HepG2 (cell line): ENCODE results near the gene TEAD1. TPM values are rescaled to one million over a fixed set of nuclear protein-coding genes. Genes with fewer than 3 reads are reported as not detected.

Experiments
- FOSL2 ChIP-seq: sonication (generic); formaldehyde crosslinking; IDR thresholded peaks from 2 replicates; pipeline ENCODE4 v1.4.0; 2020; ENCODE audit warnings: missing genetic modification reagents
- FOXK1 ChIP-seq: sonication (generic); formaldehyde crosslinking; IDR thresholded peaks from 2 replicates; pipeline ENCODE4 v1.4.0; 2020; ENCODE audit warnings: low read depth, missing genetic modification reagents, borderline replicate concordance
- HNF4A ChIP-seq: sonication (generic); formaldehyde crosslinking; IDR thresholded peaks from 2 replicates; pipeline ENCODE4 v1.4.0; 2020; ENCODE audit warnings: missing genetic modification reagents
- LCORL ChIP-seq, 2 experiments: fragments of 450-650 bp in 1 of 2; sonication (generic) in 1 of 2; formaldehyde crosslinking in 1 of 2; IDR thresholded peaks; 2 replicates each; pipeline versions ENCODE4 v1.5.0 to v1.6.1; 2017 to 2020; ENCODE audit warnings: antibody characterized with exemption in 1 of 2, missing genetic modification reagents in 1 of 2
- MTA3 ChIP-seq: sonication (generic); formaldehyde crosslinking; IDR thresholded peaks from 2 replicates; pipeline ENCODE4 v1.4.0; 2020; ENCODE audit warnings: missing genetic modification reagents
- PPARG ChIP-seq: conservative IDR thresholded peaks from 2 replicates; pipeline ENCODE4 v1.6.1; 2016; ENCODE audit warnings: missing biosample characterization, missing genetic modification reagents
- RAD21 ChIP-seq: fragments of 450-650 bp; formaldehyde crosslinking; IDR thresholded peaks from 2 replicates; pipeline ENCODE4 v1.5.0; 2020; ENCODE audit warnings: mild to moderate bottlenecking
- RCOR2 ChIP-seq: IDR thresholded peaks from 2 replicates; pipeline ENCODE4 v1.6.1; 2016; ENCODE audit warnings: missing biosample characterization, missing genetic modification reagents
- SAP130 ChIP-seq: IDR thresholded peaks from 2 replicates; pipeline ENCODE4 v1.6.1; 2016; ENCODE audit warnings: low read depth
- TAF15 ChIP-seq: fragments of 200-400 bp; formaldehyde crosslinking; IDR thresholded peaks from one replicate; pipeline ENCODE4 v1.6.1; 2018; ENCODE audit warnings: mild to moderate bottlenecking, low read depth, low read length; ENCODE audit not compliant: poor library complexity, severe bottlenecking
- THAP11 ChIP-seq: IDR thresholded peaks from 2 replicates; pipeline ENCODE4 v1.6.1; 2016; ENCODE audit warnings: missing biosample characterization, missing genetic modification reagents
- THRA ChIP-seq: sonication (generic); formaldehyde crosslinking; IDR thresholded peaks from 2 replicates; pipeline ENCODE4 v1.4.0; 2020; ENCODE audit warnings: missing genetic modification reagents, borderline replicate concordance
- ZC3H13 ChIP-seq: sonication (generic); formaldehyde crosslinking; IDR thresholded peaks from 2 replicates; pipeline ENCODE4 v1.8.1; 2023; ENCODE audit warnings: mild to moderate bottlenecking, missing genetic modification reagents, moderate library complexity
- ZMYM3 ChIP-seq: sonication (generic); formaldehyde crosslinking; IDR thresholded peaks from 2 replicates; pipeline ENCODE4 v1.5.1; 2020; ENCODE audit warnings: mild to moderate bottlenecking, missing genetic modification reagents
- ZNF569 ChIP-seq: sonication (generic); formaldehyde crosslinking; IDR thresholded peaks from 2 replicates; pipeline ENCODE4 v1.5.0; 2020; ENCODE audit warnings: mild to moderate bottlenecking, missing genetic modification reagents, moderate library complexity, borderline replicate concordance
- ZNF761 ChIP-seq: sonication (generic); formaldehyde crosslinking; conservative IDR thresholded peaks from 2 replicates; pipeline ENCODE4 v1.4.0; 2020; ENCODE audit warnings: mild to moderate bottlenecking, missing genetic modification reagents
- polyA plus RNA-seq, 8 experiments: library from polyadenylated mRNA; depleted of rRNA in 3 of 8; stranded (reverse) in 7 of 8; unstranded in 1 of 8; fragments of >200 nt; fragmentation: Illumina TruSeq in 4 of 8; extraction: Trizol in 4 of 8; gene quantifications; 2 replicates each; pipeline versions ENCODE4 v1.2.1 to v1.2.3, GENCODE V29; 2011 to 2016; ENCODE audit warnings: low read depth in 4 of 8, missing spikeins in 1 of 8, mixed read lengths in 1 of 8; ENCODE audit not compliant: insufficient read depth in 1 of 8
- total RNA-seq, 5 experiments: library from RNA; depleted of rRNA; stranded (reverse); fragments of >200 nt; fragmentation: Illumina TruSeq; extraction: Trizol; gene quantifications; 2 replicates each; pipeline ENCODE4 v1.2.3, GENCODE V29; 2016; ENCODE audit warnings: low read depth in 1 of 5
- TF ChIP-seq, protein P1 (sequence below): IDR thresholded peaks from 2 replicates; pipeline ENCODE4 v1.4.0; 2020; ENCODE audit warnings: mild to moderate bottlenecking, missing genetic modification reagents
- TF ChIP-seq, protein P2 (sequence below): IDR thresholded peaks from 2 replicates; pipeline ENCODE4 v1.6.1; 2016; ENCODE audit warnings: low read depth
- TF ChIP-seq, protein P3 (sequence below): sonication (generic); formaldehyde crosslinking; IDR thresholded peaks from 2 replicates; pipeline ENCODE4 v1.4.0; 2020; ENCODE audit warnings: missing genetic modification reagents
- TF ChIP-seq, protein P4 (sequence below): sonication (generic); formaldehyde crosslinking; IDR thresholded peaks from 2 replicates; pipeline ENCODE4 v1.5.1; 2020; ENCODE audit warnings: missing genetic modification reagents, mild to moderate bottlenecking, borderline replicate concordance

Gene TEAD1
- total and polyA plus RNA-seq, 2 of the 13 experiments (the other 11 are each of a cell fraction or from before 2014, with no cell fraction given) = 20.1 to 30.5 TPM

DNA sequence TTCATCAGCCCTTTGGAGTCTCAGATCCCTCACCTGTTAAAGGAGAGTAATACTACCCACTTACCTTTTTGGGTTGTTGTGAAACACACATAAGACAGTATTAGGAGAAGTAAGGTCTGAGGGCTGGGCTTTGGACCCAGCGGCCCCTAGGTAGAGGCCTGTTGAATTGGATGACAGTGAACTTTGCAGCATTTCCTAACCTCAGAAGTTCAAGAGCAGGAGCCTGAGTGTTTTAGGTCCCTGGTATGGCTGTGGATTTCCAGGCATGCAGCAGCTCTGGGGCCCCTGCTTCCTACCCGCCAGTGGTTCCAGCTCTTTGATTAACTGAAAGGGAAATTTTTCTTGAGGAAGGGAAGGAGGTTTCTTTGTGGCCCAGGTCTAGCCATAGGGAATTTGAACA, 58.9 kb downstream of the TEAD1 start (continued):
- 0 out of 2 replicates have a peak, but pooled peaks have one; percentile 30 for TF ChIP-seq RCOR2 (CRISPR knock-in tag)
- TF ChIP-seq, protein P1, sequence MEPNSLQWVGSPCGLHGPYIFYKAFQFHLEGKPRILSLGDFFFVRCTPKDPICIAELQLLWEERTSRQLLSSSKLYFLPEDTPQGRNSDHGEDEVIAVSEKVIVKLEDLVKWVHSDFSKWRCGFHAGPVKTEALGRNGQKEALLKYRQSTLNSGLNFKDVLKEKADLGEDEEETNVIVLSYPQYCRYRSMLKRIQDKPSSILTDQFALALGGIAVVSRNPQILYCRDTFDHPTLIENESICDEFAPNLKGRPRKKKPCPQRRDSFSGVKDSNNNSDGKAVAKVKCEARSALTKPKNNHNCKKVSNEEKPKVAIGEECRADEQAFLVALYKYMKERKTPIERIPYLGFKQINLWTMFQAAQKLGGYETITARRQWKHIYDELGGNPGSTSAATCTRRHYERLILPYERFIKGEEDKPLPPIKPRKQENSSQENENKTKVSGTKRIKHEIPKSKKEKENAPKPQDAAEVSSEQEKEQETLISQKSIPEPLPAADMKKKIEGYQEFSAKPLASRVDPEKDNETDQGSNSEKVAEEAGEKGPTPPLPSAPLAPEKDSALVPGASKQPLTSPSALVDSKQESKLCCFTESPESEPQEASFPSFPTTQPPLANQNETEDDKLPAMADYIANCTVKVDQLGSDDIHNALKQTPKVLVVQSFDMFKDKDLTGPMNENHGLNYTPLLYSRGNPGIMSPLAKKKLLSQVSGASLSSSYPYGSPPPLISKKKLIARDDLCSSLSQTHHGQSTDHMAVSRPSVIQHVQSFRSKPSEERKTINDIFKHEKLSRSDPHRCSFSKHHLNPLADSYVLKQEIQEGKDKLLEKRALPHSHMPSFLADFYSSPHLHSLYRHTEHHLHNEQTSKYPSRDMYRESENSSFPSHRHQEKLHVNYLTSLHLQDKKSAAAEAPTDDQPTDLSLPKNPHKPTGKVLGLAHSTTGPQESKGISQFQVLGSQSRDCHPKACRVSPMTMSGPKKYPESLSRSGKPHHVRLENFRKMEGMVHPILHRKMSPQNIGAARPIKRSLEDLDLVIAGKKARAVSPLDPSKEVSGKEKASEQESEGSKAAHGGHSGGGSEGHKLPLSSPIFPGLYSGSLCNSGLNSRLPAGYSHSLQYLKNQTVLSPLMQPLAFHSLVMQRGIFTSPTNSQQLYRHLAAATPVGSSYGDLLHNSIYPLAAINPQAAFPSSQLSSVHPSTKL (CRISPR knock-in tag) = peak; percentile 90
- TF ChIP-seq, protein P2, sequence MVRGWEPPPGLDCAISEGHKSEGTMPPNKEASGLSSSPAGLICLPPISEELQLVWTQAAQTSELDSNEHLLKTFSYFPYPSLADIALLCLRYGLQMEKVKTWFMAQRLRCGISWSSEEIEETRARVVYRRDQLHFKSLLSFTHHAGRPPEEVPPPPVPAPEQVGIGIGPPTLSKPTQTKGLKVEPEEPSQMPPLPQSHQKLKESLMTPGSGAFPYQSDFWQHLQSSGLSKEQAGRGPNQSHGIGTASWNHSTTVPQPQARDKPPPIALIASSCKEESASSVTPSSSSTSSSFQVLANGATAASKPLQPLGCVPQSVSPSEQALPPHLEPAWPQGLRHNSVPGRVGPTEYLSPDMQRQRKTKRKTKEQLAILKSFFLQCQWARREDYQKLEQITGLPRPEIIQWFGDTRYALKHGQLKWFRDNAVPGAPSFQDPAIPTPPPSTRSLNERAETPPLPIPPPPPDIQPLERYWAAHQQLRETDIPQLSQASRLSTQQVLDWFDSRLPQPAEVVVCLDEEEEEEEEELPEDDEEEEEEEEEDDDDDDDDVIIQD = 0 out of 2 replicates have a peak, but pooled peaks have one; percentile 32
- TF ChIP-seq MTA3 (CRISPR knock-in tag) = no peak
- TF ChIP-seq ZMYM3 (CRISPR knock-in tag) = peak; percentile 28; the same call in 1 of the 2 replicates
- TF ChIP-seq ZNF761 (CRISPR knock-in tag) = no peak
- 0 out of 2 replicates have a peak, but pooled peaks have one; percentile 38 for TF ChIP-seq RAD21 (CRISPR knock-in tag)
- peak; percentile 52 for TF ChIP-seq SAP130
- TF ChIP-seq ZC3H13 = no peak
- no peak for TF ChIP-seq TAF15
- TF ChIP-seq LCORL (IDR thresholded peaks at IDR 0.05) = no peak
- TF ChIP-seq LCORL (CRISPR knock-in tag; IDR thresholded peaks at IDR 0.05) = no peak
- TF ChIP-seq, protein P3, sequence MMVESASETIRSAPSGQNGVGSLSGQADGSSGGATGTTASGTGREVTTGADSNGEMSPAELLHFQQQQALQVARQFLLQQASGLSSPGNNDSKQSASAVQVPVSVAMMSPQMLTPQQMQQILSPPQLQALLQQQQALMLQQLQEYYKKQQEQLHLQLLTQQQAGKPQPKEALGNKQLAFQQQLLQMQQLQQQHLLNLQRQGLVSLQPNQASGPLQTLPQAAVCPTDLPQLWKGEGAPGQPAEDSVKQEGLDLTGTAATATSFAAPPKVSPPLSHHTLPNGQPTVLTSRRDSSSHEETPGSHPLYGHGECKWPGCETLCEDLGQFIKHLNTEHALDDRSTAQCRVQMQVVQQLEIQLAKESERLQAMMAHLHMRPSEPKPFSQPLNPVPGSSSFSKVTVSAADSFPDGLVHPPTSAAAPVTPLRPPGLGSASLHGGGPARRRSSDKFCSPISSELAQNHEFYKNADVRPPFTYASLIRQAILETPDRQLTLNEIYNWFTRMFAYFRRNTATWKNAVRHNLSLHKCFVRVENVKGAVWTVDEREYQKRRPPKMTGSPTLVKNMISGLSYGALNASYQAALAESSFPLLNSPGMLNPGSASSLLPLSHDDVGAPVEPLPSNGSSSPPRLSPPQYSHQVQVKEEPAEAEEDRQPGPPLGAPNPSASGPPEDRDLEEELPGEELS = peak; percentile 40; the same call in 1 of the 2 replicates
- TF ChIP-seq, protein P4, sequence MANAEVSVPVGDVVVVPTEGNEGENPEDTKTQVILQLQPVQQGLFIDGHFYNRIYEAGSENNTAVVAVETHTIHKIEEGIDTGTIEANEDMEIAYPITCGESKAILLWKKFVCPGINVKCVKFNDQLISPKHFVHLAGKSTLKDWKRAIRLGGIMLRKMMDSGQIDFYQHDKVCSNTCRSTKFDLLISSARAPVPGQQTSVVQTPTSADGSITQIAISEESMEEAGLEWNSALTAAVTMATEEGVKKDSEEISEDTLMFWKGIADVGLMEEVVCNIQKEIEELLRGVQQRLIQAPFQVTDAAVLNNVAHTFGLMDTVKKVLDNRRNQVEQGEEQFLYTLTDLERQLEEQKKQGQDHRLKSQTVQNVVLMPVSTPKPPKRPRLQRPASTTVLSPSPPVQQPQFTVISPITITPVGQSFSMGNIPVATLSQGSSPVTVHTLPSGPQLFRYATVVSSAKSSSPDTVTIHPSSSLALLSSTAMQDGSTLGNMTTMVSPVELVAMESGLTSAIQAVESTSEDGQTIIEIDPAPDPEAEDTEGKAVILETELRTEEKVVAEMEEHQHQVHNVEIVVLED (CRISPR knock-in tag) = 0 out of 2 replicates have a peak, but pooled peaks have one; percentile 20
- TF ChIP-seq HNF4A (CRISPR knock-in tag) = peak; percentile 89
- peak; percentile 69; the same call in 1 of the 2 replicates for TF ChIP-seq THRA (CRISPR knock-in tag)
- peak; percentile 45; the same call in 1 of the 2 replicates for TF ChIP-seq FOXK1 (CRISPR knock-in tag)
- 0 out of 2 replicates have a peak, but pooled peaks have one; percentile 28 for TF ChIP-seq THAP11
- TF ChIP-seq FOSL2 = peak; percentile 34; the same call in 1 of the 2 replicates
- peak; percentile 33; the same call in 1 of the 2 replicates for TF ChIP-seq PPARG (CRISPR knock-in tag)
- no peak for TF ChIP-seq ZNF569 (CRISPR knock-in tag)
